Pulmonary artery endothelial cell (primary cell): ENCODE results near the gene EFCC1. TPM values are rescaled to one million over a fixed set of nuclear protein-coding genes. Genes with fewer than 3 reads are reported as not detected.

Experiments used
- DNase-seq: peaks from one replicate; pipeline ENCODE4 v3.0.0-alpha.2; 2011; ENCODE audit warnings: low read depth, low spot score
- total RNA-seq: library from RNA; depleted of rRNA; stranded (reverse); fragments of >200 nt; gene quantifications from 2 replicates; pipeline ENCODE4 v1.2.3, GENCODE V29; 2014

EFCC1 gene
- 0.25 and 0.26 TPM in 2 replicates for total RNA-seq

DNA sequence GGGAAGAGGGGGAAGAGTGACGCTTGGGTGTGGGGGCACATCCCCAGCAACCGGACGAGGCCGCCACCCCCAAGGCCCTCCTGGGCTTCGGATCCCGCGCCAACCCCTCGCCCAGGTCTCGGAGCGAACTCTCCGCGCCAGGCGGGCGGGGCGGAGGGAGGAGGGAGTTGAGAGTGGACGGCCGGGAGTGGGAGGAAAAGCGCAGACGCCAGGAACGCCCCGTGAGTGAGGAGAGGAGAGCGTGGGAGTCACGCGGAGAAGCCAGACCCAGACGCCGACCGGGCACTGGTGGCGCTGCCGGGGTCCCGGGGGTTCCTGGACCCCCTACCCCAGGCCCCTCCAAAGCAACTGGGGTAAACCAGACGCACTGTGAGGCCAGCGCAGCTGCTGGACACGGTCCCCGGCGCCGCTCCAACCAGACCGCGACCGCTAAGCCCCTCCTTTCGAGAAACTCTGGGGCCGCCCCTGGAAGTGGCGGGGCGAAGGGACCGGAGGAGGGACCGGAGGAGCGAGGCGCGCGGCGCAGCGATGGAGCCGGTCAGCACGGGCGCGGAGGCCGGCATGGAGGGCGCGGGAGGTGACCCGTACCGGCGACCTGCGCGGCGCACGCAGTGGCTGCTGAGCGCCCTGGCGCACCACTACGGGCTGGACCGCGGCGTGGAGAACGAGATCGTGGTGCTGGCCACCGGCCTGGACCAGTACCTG is at the start of gene EFCC1:
Gene EFCC1, plus strand, starts transcription at position 204 of the 705 bp plus-strand sequence. Its CDS starts 325 bp downstream, at position 529.
- DNase-seq = no peak

DNA sequence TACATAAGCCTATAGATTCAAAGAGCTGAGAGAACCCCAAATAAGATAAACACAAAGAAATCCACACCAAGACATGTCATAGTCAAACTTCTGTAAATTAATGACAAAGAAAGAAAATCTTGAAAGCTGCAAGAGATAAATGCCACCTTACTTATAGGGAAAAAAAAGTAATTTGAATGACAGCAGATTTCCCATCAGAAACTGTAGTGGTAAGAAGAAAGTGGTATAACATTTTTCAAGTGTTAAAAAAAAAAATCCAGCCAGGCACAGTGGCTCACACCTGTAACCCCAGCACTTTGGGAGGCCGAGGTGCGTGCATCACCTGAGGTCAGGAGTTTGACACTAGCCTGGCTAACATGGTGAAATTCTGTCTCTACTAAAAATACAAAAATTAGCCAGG is 44.7 kb upstream of the EFCC1 start:
- no peak for DNase-seq

DNA sequence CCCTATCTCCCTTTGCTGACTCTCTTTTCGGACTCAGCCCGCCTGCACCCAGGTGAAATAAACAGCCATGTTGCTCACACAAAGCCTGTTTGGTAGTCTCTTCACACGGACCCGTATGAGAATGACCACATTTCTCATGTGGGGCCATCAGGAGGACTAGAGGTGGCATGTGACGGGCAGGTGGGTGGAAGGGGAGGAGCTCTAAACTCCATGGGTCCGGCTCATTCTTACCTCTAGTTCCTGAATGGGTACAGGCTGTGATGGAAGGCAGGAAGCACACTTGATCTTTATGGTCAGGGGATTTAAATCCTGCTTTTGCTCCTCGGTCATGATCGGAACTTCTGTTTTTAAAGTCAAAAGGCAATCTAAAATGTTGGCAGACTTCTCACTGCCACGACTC is 35.8 kb upstream of the EFCC1 start:
- no peak for DNase-seq

DNA sequence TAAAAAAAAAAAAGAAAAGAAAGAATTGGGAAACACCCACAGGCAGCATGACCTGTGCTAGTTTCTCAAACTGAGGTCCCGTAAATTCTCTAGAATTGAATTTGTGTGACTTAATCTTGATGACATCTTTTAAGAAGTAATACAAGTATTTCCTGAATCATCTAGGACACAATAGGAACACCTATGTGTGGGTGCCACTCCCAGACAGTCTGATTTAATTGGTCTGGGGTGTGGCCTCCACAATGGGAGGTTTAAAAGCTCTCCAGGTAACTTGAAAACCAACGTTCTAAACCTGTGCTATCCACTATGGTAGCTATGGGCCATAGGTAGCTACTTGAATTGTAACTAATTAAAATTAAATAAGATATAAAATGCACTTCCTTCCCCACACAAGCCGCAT is 35.3 kb upstream of the EFCC1 start:
- no peak for DNase-seq

DNA sequence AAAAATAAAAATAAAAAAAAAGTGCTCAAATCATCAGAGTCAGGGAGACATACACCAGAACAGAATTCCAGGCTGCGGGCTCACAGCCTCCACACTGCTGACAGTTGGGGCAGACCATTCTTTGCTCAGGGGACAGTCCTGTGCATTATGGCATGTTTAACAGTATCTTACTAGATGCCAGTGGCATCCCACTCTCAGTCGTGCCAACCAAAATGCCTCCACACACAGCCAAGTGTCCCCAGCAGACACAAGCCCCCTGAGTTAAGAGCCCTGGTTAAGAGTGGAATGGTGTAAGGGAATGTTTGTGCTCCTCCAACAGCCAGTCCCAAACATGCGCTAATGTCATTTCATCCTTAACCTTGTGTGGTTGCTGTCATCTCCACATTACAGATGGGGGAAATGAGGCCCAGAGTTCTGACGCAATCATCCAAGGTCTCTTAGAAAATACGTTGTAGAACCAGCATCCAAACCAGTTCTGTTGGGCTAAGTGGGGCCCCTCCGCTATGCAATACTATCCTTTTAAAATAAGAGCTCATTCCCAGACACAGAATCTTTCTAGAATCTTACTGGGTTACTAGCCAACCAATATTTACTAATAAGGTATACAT is 33.3 kb upstream of the EFCC1 start:
- DNase-seq = no peak

GRCh38 chr3:128969993-128970739 is 30.9 kb upstream of the EFCC1 start:
- DNase-seq = no peak

- no peak for DNase-seq
These were observed 30.4 kb upstream of the EFCC1 start for GRCh38 chr3:128970740-128971047.

- no peak for DNase-seq
These were observed 29.5 kb upstream of the EFCC1 start for GRCh38 chr3:128971421-128972100.

DNA sequence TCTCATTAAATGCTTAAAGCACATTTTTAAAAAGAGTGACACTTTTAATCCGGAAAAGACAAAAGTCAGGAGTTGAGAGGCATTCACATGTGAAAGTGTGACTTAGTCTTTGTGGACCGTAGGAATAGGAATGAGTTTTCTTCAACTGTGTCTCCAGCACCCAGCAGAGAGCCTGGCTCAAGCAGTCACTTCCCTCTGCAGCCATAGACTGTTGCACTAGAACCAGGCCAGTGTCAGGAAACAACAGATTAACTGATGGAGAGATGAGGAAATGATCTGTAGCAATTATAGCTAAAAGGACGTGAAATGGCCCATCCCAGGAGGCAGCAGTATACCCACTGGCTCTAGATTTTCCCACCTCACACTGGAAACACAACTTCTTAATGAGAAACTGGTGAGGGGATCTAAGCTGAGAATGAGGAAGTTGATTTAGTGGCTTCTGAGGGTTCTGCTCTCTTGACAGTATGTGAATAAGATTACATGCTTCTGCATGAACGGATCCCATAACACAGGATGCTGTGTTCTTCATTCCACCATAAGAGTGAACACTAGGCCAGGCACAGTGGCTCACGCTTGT is 27.0 kb upstream of the EFCC1 start:
- DNase-seq = no peak

- DNase-seq = no peak
These were observed 25.8 kb upstream of the EFCC1 start for GRCh38 chr3:128975276-128975675.

GRCh38 chr3:128983293-128984069 is 17.6 kb upstream of the EFCC1 start:
- no peak for DNase-seq

- no peak for DNase-seq
These were observed 16.5 kb upstream of the EFCC1 start for GRCh38 chr3:128984596-128984995.

DNA sequence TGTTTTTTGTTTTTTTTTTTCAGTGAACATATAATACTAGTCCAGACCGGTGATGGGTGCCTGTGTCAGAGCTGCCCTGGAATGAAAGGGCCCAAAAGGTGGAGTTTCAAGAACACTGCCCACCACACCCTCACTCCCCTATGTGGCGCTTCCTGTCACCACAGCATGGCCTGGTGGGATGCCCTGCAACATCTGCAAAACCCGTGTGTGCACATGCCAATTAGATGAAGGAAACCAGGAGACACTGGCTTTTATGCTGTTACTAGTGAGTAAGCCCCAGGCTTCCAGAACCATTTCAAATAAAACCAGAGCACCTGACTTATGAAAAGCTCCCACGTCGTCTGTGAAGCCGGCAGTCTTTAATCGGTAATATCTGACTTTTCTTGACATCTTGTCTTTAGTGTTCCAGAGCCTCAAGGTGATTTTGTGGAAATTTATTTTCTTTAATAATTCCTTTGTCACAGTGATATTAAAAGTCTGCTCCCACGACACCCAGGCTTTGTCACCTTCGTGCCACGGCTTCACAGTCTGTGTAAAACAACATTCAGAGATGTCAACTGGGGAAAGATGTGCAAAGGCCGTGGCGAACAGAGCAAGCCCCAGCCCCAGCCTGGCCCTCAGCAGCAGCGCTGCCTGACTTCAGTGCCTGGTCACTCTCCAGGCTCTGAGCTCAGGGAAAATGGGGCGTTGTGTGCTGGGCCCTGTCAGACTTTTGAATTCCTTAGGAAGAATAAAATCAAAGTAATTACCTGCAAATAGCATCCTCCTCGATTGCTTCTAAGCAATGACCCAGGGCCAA is 13.6 kb upstream of the EFCC1 start:
- no peak for DNase-seq

GRCh38 chr3:128988286-128988685 is 12.8 kb upstream of the EFCC1 start:
- DNase-seq = no peak

DNA sequence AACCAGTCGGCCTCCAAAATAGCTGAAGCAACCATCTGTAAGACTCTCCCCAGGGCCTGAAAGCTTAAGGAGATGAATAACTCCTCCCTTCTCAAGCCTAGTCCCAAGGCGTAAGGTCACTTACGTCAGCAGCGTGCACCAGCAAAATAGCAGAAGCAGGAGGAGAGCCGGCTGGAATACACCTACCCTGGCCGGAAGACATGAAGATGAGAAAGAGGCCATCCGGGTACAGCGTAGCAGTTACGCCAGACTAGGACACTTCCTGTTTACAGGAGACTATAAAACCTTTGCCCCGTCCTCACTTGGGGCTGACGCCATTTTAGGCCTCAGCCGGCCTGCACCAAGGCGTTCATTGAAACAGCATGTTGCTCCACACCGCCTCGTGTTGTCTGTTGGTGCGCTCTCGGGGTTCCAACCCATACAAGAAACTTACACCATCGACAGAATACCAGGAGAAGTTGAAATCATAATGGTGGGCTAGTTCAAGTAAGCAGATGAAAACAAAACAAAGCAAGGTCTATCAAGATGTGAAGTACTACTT is 9.7 kb upstream of the EFCC1 start:
- no peak for DNase-seq

DNA sequence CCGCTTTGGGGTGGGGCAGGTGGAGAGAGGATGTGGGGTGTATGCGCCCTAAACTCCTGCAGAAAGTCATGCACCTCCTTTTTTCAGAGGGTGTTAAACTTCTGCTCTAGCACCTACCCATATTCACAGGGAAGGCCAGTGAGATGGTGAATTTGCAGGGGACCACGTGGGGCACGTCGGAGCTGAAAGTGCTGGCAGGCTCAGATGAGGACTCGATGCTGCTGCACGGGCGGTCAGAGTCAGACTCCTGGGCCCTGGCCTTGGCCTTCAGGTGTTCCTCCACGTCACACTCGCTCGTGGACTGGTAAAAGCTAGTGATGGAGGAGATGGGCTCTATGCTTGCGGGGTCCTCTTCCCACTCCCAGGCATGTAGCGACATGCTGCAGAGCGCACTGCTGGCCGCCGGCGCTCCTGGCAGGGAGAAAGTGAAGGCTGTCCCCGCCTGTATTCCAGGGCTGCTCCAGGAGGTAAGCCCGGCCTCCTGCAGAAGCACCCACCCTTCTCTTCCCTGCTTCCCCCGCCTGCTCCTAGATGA is 8.1 kb upstream of the EFCC1 start:
- DNase-seq = no peak

GRCh38 chr3:128993461-128994172 is 7.5 kb upstream of the EFCC1 start, which contains the start of gene CFAP92:
TSS of gene CFAP92 (minus strand) at chr3:128994076. CDS start at chr3:128993304, 772 bp downstream.
- no peak for DNase-seq

DNA sequence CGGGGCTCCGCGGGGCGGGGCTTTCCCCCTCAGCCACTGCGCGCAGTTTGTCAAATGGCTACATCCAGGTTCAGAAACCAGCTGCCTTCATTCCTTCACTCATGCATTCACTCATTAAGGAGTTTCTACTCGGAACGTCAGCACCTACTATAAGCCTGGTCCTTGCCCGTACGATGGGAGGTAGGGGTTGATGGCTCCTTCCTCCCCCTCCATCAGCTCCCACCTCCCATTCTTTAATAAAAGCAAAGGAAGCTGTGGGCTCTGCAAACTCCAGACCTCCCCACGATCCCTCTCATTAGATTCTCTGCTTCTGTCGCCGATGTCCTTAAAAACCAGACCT is 7.0 kb upstream of the EFCC1 start:
- DNase-seq = no peak
